OCI-LY3 (cell line): ENCODE data around the gene ZNF443.
"Not testable (repeated sequence)": the region's sequence is repeated elsewhere in the genome, so short reads cannot be mapped to it uniquely, and the experiment has no call there.

Source experiments
- EZH2phosphoT487 ChIP-seq: fragments of 200-600 bp; shearing (Covaris generic); IDR thresholded peaks from 2 replicates; pipeline ENCODE4 v1.6.1; 2018; ENCODE audit warnings: antibody characterized with exemption, mixed run types, low read depth
- TF ChIP-seq, protein P1 (sequence below): fragments of 200-600, 300-600 bp; sonication (generic); IDR thresholded peaks from 2 replicates; pipeline ENCODE4 v1.5.1; 2014; ENCODE audit warnings: antibody characterized with exemption, low read length, low read depth

DNA sequence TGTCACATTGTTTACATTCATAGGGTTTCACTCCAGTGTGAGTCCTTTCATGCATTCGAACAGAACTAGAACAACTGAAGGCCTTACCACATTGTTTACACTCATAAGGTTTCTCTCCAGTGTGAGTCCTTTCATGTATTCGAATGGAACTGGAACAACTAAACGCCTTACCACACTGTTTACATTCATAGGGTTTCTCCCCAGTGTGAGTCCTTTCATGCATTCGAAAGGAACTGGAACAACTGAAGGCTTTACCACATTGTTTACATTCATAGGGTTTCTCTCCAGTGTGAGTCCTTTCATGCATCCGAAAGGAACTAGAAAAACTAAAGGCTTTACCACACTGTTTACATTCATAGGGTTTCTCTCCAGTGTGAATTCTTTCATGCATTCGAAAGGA lies 23.3 kb upstream of the ZNF443 start:
- not testable (repeated sequence) for TF ChIP-seq EZH2phosphoT487
- TF ChIP-seq, protein P1, sequence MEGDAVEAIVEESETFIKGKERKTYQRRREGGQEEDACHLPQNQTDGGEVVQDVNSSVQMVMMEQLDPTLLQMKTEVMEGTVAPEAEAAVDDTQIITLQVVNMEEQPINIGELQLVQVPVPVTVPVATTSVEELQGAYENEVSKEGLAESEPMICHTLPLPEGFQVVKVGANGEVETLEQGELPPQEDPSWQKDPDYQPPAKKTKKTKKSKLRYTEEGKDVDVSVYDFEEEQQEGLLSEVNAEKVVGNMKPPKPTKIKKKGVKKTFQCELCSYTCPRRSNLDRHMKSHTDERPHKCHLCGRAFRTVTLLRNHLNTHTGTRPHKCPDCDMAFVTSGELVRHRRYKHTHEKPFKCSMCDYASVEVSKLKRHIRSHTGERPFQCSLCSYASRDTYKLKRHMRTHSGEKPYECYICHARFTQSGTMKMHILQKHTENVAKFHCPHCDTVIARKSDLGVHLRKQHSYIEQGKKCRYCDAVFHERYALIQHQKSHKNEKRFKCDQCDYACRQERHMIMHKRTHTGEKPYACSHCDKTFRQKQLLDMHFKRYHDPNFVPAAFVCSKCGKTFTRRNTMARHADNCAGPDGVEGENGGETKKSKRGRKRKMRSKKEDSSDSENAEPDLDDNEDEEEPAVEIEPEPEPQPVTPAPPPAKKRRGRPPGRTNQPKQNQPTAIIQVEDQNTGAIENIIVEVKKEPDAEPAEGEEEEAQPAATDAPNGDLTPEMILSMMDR = not testable (repeated sequence)
